Measurements from ENCODE around the gene RRAS2. TPM values are rescaled to one million over a fixed set of nuclear protein-coding genes. Genes with fewer than 3 reads are reported as not detected.

Gene RRAS2
- total and polyA plus RNA-seq, 8 donors, result 44.2 to 67.4 (median 58.4) TPM

DNA sequence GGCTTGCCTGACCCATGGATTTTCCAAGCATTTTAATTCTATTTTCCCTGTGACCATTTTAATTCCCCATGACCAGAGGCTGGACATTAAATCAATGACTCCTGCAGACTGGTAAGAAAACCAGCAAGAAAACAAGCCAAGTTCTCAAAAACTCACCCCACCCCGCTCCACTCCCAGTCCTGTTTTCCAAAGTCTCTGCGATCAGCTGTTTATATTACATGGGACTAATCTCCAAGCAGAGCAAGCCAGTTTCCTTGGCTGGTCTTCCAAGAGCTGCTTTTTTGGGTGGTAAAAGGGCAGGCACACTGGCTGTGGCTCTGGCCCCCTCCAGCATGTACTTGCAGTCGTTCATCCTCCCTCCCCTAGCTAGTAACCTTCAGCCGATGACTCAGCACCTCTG is 97.9 kb downstream of the RRAS2 start:
- Histone ChIP-seq H3K36me3 (peaks cover 0 to 11% of the 10 kb centered on the region in 2 donors), H3K4me1 (no peaks in the 10 kb centered on the region), H3K27me3 (peaks cover 0 to 22% of the 10 kb centered on the region in 2 donors), H3K9me3 (no peaks in the 10 kb centered on the region), H3K4me3 (no peak overlapping the region), H3K27ac (no peak overlapping the region)
- ATAC-seq, result peak; percentile 12
- intact Hi-C loops (cut with DNase I), result no loop called here
- no peak for DNase-seq
- TF ChIP-seq, protein P1, sequence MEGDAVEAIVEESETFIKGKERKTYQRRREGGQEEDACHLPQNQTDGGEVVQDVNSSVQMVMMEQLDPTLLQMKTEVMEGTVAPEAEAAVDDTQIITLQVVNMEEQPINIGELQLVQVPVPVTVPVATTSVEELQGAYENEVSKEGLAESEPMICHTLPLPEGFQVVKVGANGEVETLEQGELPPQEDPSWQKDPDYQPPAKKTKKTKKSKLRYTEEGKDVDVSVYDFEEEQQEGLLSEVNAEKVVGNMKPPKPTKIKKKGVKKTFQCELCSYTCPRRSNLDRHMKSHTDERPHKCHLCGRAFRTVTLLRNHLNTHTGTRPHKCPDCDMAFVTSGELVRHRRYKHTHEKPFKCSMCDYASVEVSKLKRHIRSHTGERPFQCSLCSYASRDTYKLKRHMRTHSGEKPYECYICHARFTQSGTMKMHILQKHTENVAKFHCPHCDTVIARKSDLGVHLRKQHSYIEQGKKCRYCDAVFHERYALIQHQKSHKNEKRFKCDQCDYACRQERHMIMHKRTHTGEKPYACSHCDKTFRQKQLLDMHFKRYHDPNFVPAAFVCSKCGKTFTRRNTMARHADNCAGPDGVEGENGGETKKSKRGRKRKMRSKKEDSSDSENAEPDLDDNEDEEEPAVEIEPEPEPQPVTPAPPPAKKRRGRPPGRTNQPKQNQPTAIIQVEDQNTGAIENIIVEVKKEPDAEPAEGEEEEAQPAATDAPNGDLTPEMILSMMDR (IDR thresholded peaks at IDR 0.05), result no peak

DNA sequence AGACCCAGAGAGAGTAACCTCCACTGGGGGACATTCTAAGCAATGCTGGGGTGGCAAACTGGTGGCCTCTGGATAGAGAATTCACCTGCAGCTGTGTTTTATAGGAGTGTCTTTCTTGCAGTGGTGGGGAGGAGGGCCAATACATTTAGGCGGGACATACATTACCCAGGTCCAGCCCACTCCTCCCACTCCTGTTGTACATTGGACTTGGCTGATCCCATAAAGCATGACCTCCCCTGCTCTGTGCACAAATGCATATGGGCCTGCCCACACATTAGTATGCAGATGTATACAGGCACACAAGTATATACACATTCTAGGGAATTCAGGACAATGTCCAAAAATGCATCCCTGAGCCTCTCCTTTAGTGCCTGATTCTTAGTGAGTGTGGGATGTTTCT is 99.1 kb downstream of the RRAS2 start:
- H3K27me3 ChIP-seq, result peaks cover 0 to 22% of the 10 kb centered on the region in 2 donors
- no peaks in the 10 kb centered on the region for H3K4me1 ChIP-seq
- intact Hi-C loops (cut with DNase I), result no loop called here
- H3K36me3 ChIP-seq, result peaks cover 0 to 2% of the 10 kb centered on the region in 2 donors
- H3K4me3 ChIP-seq, result no peak overlapping the region
- TF ChIP-seq, protein P1 (IDR thresholded peaks at IDR 0.05), result no peak
- no peak overlapping the region for H3K27ac ChIP-seq
- no peak for ATAC-seq
- no peaks in the 10 kb centered on the region for H3K9me3 ChIP-seq
- no peak for DNase-seq

DNA sequence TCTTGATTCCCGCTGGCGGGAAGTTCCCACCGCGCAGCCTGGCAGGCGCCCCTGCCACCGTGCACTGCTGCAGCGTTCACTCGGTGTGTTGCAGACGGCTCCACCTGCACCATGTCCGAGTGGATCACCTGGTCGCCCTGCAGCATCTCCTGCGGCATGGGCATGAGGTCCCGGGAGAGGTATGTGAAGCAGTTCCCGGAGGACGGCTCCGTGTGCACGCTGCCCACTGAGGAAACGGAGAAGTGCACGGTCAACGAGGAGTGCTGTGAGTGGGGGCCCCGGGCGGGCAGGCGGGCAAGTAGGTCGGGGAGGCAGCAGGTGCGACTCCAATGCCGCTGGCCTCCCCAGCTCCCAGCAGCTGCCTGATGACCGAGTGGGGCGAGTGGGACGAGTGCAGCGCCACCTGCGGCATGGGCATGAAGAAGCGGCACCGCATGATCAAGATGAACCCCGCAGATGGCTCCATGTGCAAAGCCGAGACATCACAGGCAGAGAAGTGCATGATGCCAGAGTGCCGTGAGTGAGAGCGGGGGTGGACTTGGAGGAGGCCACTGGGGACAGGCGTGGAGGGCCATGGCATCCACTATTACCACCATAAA is 99.7 kb downstream of the RRAS2 start:
- H3K36me3 ChIP-seq, result no peaks in the 10 kb centered on the region
- peaks cover 0 to 6% of the 10 kb centered on the region in 2 donors for H3K4me1 ChIP-seq
- intact Hi-C loops (cut with DNase I), result no loop called here
- TF ChIP-seq, protein P1 (IDR thresholded peaks at IDR 0.05), result no peak
- DNase-seq (no peak), ATAC-seq (no peak)
- H3K27ac ChIP-seq, result no peak overlapping the region
- peaks cover 0 to 22% of the 10 kb centered on the region in 2 donors for H3K27me3 ChIP-seq
- no peaks in the 10 kb centered on the region for H3K9me3 ChIP-seq
- no peak overlapping the region for H3K4me3 ChIP-seq

DNA sequence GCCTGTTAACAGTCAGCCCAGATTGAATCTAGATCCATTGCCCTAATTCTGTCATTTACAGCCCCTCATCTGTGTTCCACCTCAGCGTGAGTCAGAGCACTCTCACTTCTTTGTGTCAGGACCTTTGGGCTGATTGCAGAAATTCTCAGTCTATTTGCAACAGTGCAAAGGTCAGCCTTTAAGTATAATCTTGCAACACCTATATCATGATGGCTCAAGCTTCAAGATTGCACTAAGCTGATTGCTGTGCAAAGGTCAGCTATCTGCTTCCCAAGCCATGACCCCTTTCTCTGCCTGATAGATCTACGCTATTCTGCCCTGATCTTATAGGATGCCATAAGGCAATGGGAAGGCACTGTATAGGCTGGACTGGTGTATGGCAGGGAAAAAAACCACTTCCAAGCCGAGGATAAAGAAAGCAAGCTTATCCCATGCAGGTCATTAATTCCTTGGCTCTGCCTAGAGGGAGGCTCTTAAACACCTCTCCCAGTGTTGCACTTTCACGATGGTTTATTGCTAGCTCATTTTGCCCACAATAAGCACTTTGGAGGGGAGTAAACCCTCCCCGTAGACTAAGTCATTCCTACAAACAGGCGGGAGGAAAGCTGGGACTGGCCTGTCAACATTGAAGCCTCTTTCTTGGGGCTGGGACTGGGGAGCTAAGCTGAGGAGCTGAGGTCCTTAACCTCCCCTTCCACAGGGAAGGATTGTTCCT is 100.6 kb downstream of the RRAS2 start:
- peaks cover 0 to 22% of the 10 kb centered on the region in 2 donors for H3K27me3 ChIP-seq
- ATAC-seq, result peak; percentile 42
- no peak for DNase-seq
- H3K27ac ChIP-seq, result no peak overlapping the region
- intact Hi-C loops (cut with DNase I), result no loop called here
- H3K9me3 ChIP-seq, result no peaks in the 10 kb centered on the region
- H3K4me1 ChIP-seq, result peaks cover 0 to 6% of the 10 kb centered on the region in 2 donors
- no peaks in the 10 kb centered on the region for H3K36me3 ChIP-seq
- TF ChIP-seq, protein P1 (IDR thresholded peaks at IDR 0.05), result no peak
- no peak overlapping the region for H3K4me3 ChIP-seq

DNA sequence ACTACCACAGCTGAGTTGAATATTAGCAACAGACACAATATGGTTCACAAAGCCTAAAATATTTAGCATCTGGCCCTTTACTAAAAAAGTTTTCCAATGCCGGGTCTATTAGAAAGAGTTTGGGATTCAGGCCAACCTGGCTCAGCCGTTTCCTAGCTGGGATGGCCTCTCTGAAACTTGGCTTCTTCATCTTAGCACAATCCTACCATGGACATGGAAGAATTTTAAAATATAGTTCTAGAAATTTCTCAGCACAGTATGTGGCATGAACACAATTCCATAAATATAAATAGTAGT is 103.8 kb downstream of the RRAS2 start:
- DNase-seq (peak in 1 of 4 donors; percentile 71), ATAC-seq (no peak)
- intact Hi-C loops (cut with DNase I), result no loop called here
- H3K4me1 ChIP-seq, result peaks cover 0 to 6% of the 10 kb centered on the region in 2 donors
- H3K9me3 ChIP-seq, result no peaks in the 10 kb centered on the region
- H3K36me3 ChIP-seq, result no peaks in the 10 kb centered on the region
- TF ChIP-seq, protein P1 (IDR thresholded peaks at IDR 0.05), result no peak
- no peak overlapping the region for H3K4me3 ChIP-seq
- peaks cover 0 to 20% of the 10 kb centered on the region in 2 donors for H3K27me3 ChIP-seq
- H3K27ac ChIP-seq, result no peak overlapping the region

All from left lung (tissue), 10 donors.